Neural cell (in vitro differentiated cells): ENCODE measurements around the gene INTS4.

Experiments used
- EZH2 ChIP-seq: fragments of 200-600, 300-800 bp; shearing (Covaris generic), sonication (generic); IDR thresholded peaks from 2 replicates; pipeline ENCODE4 v1.6.1; 2014; ENCODE audit warnings: antibody characterized with exemption, low read length, borderline replicate concordance, mild to moderate bottlenecking; ENCODE audit not compliant: insufficient read depth, poor library complexity, severe bottlenecking
- MXI1 ChIP-seq: fragments of 450-650 bp; conservative IDR thresholded peaks from 2 replicates; pipeline ENCODE4 v1.6.1; 2014; ENCODE audit warnings: antibody characterized with exemption, mild to moderate bottlenecking; ENCODE audit not compliant: poor library complexity, severe bottlenecking
- POLR2AphosphoS5 ChIP-seq: IDR thresholded peaks from 2 replicates; pipeline ENCODE4 v1.6.1; 2012
- TAF1 ChIP-seq: IDR thresholded peaks from 2 replicates; pipeline ENCODE4 v1.6.1; 2012; ENCODE audit warnings: low read depth
- TF ChIP-seq, protein P1 (sequence below): fragments of 450-650 bp; IDR thresholded peaks from 2 replicates; pipeline ENCODE4 v1.5.1; 2014; ENCODE audit warnings: antibody characterized with exemption, mild to moderate bottlenecking, moderate library complexity; ENCODE audit not compliant: poor library complexity, severe bottlenecking

- TF ChIP-seq, protein P1, sequence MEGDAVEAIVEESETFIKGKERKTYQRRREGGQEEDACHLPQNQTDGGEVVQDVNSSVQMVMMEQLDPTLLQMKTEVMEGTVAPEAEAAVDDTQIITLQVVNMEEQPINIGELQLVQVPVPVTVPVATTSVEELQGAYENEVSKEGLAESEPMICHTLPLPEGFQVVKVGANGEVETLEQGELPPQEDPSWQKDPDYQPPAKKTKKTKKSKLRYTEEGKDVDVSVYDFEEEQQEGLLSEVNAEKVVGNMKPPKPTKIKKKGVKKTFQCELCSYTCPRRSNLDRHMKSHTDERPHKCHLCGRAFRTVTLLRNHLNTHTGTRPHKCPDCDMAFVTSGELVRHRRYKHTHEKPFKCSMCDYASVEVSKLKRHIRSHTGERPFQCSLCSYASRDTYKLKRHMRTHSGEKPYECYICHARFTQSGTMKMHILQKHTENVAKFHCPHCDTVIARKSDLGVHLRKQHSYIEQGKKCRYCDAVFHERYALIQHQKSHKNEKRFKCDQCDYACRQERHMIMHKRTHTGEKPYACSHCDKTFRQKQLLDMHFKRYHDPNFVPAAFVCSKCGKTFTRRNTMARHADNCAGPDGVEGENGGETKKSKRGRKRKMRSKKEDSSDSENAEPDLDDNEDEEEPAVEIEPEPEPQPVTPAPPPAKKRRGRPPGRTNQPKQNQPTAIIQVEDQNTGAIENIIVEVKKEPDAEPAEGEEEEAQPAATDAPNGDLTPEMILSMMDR: no peak
- TF ChIP-seq TAF1 (no peak), EZH2 (no peak), MXI1 (no peak), POLR2AphosphoS5 (no peak)
Measured at GRCh38 chr11:77879218-77879617, 115.2 kb downstream of the INTS4 start.
